B cell (primary cell): ENCODE data around the gene TNFRSF1A. TPM values are rescaled to one million over a fixed set of nuclear protein-coding genes. Genes with fewer than 3 reads are reported as not detected.
A peak's percentile ranks its signal among the peaks of the same experiment; 100 is the strongest.

ENCODE experiments used
- ATAC-seq: fragments of 200-7000 bp; cut with Tn5 transposase; one replicate; pipeline ENCODE4 v1.10.0; 2021; ENCODE audit warnings: low read depth, mild to moderate bottlenecking, moderate number of reproducible peaks, moderate library complexity
- CTCF ChIA-PET: fragments of 350-600 bp; sonication (Branson Sonifier 250); formaldehyde crosslinking; loops from one replicate; lab custom pipeline; 2021; ENCODE audit warnings: antibody characterized with exemption, inconsistent platforms; lab: Charles Lee
- POLR2A ChIA-PET: fragments of 350-600 bp; sonication (Branson Sonifier 250); formaldehyde crosslinking; loops from one replicate; lab custom pipeline; 2021; ENCODE audit warnings: antibody characterized with exemption; lab: Charles Lee
- DNase-seq: peaks from one replicate; pipeline ENCODE4 v3.0.0; 2013
- H2AFZ ChIP-seq: 2 replicates; pipeline ENCODE4 v1.6.1; 2012; ENCODE audit warnings: mild to moderate bottlenecking, low read depth, low read length; ENCODE audit not compliant: insufficient read depth, poor library complexity, severe bottlenecking
- H3K27ac ChIP-seq, 2 donors: 1 replicate in 1 of 2; 2 replicates in 1 of 2; pipeline ENCODE4 v1.5.1; 2012 to 2013; ENCODE audit warnings: low read length in 2 of 2, mild to moderate bottlenecking in 2 of 2, moderate library complexity in 1 of 2
- H3K27me3 ChIP-seq, 4 experiments: fragments of 200-600 bp in 1 of 4; sonication (generic) in 1 of 4; replicated peaks in 1 of 4; 1 replicate in 2 of 4; 2 replicates in 2 of 4; pipeline versions ENCODE4 v1.6.1 to v1.7.0; 2013 to 2016; ENCODE audit warnings: low read length in 3 of 4, mild to moderate bottlenecking in 2 of 4, mixed read lengths in 1 of 4, moderate library complexity in 1 of 4; ENCODE audit not compliant: insufficient read depth in 4 of 4, control insufficient read depth in 3 of 4; ENCODE audit errors: control extremely low read depth in 1 of 4
- H3K36me3 ChIP-seq, 2 experiments: replicated peaks in 1 of 2; 1 replicate in 1 of 2; 2 replicates in 1 of 2; pipeline versions ENCODE4 v1.6.1 to v1.7.1; 2013; ENCODE audit warnings: low read length in 1 of 2; ENCODE audit not compliant: insufficient read depth in 2 of 2, control insufficient read depth in 1 of 2; ENCODE audit errors: control extremely low read depth in 1 of 2, extremely low read depth in 1 of 2
- H3K4me1 ChIP-seq, 2 donors: fragments of 200-600 bp in 1 of 2; sonication (generic) in 1 of 2; 1 replicate in 1 of 2; 2 replicates in 1 of 2; pipeline versions ENCODE4 v1.5.1 to v1.6.1; 2013 to 2017; ENCODE audit warnings: low read length in 2 of 2; ENCODE audit not compliant: control insufficient read depth in 2 of 2, insufficient read depth in 2 of 2
- H3K4me2 ChIP-seq: replicated peaks from 2 replicates; pipeline ENCODE3; 2012; ENCODE audit warnings: mild to moderate bottlenecking, low read depth, low read length; ENCODE audit not compliant: poor library complexity, severe bottlenecking
- H3K4me3 ChIP-seq, 5 experiments: fragments of 200-600 bp in 1 of 5; sonication (generic) in 1 of 5; 1 replicate in 3 of 5; 2 replicates in 2 of 5; pipeline versions ENCODE4 v1.5.1 to v1.7.0; 2011 to 2016; ENCODE audit warnings: low read length in 4 of 5, mild to moderate bottlenecking in 4 of 5, low read depth in 2 of 5, control low read depth in 1 of 5, moderate library complexity in 1 of 5; ENCODE audit not compliant: insufficient read depth in 1 of 5; ENCODE audit errors: control extremely low read depth in 1 of 5, extremely low read depth in 1 of 5
- H3K79me2 ChIP-seq: fragments of 200-600 bp; sonication (generic); one replicate; pipeline ENCODE4 v1.6.0; 2016; ENCODE audit warnings: low read length; ENCODE audit not compliant: control insufficient read depth, insufficient read depth
- H3K9ac ChIP-seq: fragments of 200-600 bp; sonication (generic); 2 replicates; pipeline ENCODE4 v1.6.1; 2017; ENCODE audit warnings: mild to moderate bottlenecking, low read length, moderate library complexity
- H3K9me3 ChIP-seq, 3 donors: one replicate each; pipeline versions ENCODE4 v1.6.1 to v1.7.1; 2013; ENCODE audit warnings: low read length in 2 of 3; ENCODE audit not compliant: control insufficient read depth in 2 of 3, insufficient read depth in 1 of 3; ENCODE audit errors: control extremely low read depth in 1 of 3
- H4K20me1 ChIP-seq: 2 replicates; pipeline ENCODE4 v1.6.0; 2012; ENCODE audit warnings: mild to moderate bottlenecking, low read length; ENCODE audit not compliant: insufficient read depth, control insufficient read depth, poor library complexity, severe bottlenecking
- H3K27ac Mint-ChIP-seq: one replicate; pipeline ENCODE4 v1.8.0; 2021; ENCODE audit warnings: mixed read lengths
- H3K27me3 Mint-ChIP-seq: one replicate; pipeline ENCODE4 v1.8.0; 2021; ENCODE audit warnings: mixed read lengths
- H3K4me1 Mint-ChIP-seq: one replicate; pipeline ENCODE4 v1.8.0; 2021; ENCODE audit warnings: mixed read lengths
- H3K4me3 Mint-ChIP-seq: one replicate; pipeline ENCODE4 v1.8.0; 2021; ENCODE audit warnings: mixed read lengths
- H3K9me3 Mint-ChIP-seq: one replicate; pipeline ENCODE4 v1.8.0; 2022; ENCODE audit warnings: mixed read lengths; ENCODE audit not compliant: insufficient read depth
- EZH2 ChIP-seq: IDR thresholded peaks from 2 replicates; pipeline ENCODE4 v1.6.1; 2012; ENCODE audit warnings: borderline replicate concordance, low read depth, mild to moderate bottlenecking, moderate library complexity, low read length; ENCODE audit not compliant: insufficient read depth, poor library complexity, severe bottlenecking
- WGBS: methylation state at CpG from one replicate; pipeline ENCODE4 v1.1.5; 2013; ENCODE audit warnings: missing lambda C conversion rate; ENCODE audit not compliant: insufficient coverage; 5-methylcytosine and 5-hydroxymethylcytosine counted together
- intact Hi-C: fragments of 100-400 bp; cut with micrococcal nuclease; formaldehyde crosslinking; loops from one replicate; pipeline ENCODE4 v1.10.0; 2022
- polyA plus RNA-seq: library from polyadenylated mRNA; depleted of rRNA; stranded (reverse); fragments of >200 nt; gene quantifications from 2 replicates; pipeline ENCODE4 v1.2.3, GENCODE V29; 2012
- total RNA-seq, 2 donors: library from RNA; stranded (reverse); fragments of 120-200 nt in 1 of 2; gene quantifications; 1 replicate in 1 of 2; 2 replicates in 1 of 2; pipeline versions ENCODE4 v1.2.3 to v1.2.4, GENCODE V29; 2013 to 2022
- TF ChIP-seq, protein P1 (sequence below): fragments of 200-600 bp; IDR thresholded peaks from one replicate; pipeline ENCODE4 v1.8.0; 2022; ENCODE audit warnings: antibody characterized with exemption, mild to moderate bottlenecking

Gene TNFRSF1A
- total and polyA plus RNA-seq, 2 donors (not counting 1 experiment from before 2014, with no cell fraction given) = 0.59 to 1.6 TPM

DNA sequence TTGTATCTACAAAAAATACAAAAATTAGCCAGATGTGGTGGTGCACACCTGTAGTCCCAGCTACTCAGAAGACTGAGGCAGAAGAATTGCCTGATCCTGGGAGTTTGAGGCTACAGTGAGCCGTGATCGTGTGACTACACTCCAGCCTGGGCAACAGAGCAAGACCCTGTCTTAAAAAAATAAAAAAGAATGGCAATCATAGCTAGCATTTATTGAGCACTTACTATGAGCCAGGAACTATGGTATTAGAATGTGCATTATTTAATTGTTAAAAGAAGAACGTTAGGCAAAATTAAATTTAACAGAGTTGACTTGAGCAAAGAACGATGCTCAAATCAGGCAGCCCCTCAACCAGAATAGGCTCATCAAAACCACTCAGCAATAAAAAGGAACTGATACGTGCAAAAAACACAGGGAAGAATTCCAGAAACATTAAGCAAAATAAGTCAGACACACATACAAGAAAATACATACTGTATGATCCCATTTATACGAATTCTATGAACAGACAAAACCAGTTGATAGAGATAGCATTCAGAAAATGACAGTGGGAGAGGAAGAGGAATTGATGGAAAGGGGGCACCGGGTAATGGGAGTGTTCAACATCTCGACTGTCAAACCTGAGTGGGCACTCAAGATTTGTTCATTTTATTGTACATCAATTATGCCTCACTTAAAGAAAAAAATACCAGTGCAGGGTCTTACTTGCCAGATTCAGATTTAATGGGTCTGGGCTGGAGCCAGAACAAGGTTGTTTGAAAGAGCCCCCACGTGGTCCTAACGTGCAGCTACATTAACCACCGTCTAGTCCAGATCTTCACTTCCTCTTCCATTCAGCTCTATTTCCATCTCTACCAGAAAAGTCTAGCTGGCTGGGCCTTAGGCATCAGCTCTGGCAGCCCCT is 25.4 kb upstream of the TNFRSF1A start:
- CTCF ChIA-PET = interaction anchor here (0.9 to 1.6 kb wide), 5 partner anchors 13 to 171 kb away, joined by 3 to 4 read pairs (median 3); no protein-coding TSS in a partner anchor
- TF ChIP-seq, protein P1, sequence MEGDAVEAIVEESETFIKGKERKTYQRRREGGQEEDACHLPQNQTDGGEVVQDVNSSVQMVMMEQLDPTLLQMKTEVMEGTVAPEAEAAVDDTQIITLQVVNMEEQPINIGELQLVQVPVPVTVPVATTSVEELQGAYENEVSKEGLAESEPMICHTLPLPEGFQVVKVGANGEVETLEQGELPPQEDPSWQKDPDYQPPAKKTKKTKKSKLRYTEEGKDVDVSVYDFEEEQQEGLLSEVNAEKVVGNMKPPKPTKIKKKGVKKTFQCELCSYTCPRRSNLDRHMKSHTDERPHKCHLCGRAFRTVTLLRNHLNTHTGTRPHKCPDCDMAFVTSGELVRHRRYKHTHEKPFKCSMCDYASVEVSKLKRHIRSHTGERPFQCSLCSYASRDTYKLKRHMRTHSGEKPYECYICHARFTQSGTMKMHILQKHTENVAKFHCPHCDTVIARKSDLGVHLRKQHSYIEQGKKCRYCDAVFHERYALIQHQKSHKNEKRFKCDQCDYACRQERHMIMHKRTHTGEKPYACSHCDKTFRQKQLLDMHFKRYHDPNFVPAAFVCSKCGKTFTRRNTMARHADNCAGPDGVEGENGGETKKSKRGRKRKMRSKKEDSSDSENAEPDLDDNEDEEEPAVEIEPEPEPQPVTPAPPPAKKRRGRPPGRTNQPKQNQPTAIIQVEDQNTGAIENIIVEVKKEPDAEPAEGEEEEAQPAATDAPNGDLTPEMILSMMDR = peak; percentile 52
- TF ChIP-seq EZH2 = no peak

DNA sequence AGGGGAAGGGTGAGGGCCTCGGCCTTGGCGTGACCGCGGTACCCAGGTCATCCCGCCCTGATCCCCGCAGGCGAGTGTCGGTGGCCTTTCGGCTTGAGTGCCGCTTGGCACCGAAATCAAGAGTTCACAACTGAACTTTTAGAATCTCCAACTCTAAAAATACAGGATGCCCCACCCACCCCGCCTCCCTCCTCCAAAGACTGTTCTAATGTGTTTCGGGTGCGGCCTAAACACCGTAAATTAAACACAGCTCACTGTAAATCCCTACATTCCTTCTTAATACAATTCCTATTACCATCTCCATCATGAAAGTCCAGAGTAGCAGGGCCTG is 22.1 kb upstream of the TNFRSF1A start:
- TF ChIP-seq, protein P1 = no peak
- TF ChIP-seq EZH2 = no peak
- Histone ChIP-seq H3K4me3 (peak overlapping the region in 4 of 5 experiments; percentile 34 to 73 (median 59)), H2AFZ (peak overlapping the region; percentile 89), H3K9ac (peak overlapping the region; percentile 66), H3K4me2 (peak overlapping the region; percentile 96), H4K20me1 (no peaks in the 10 kb centered on the region), H3K27ac (no peak overlapping the region), H3K79me2 (no peaks in the 10 kb centered on the region), H3K9me3 (peaks cover 0 to 3% (median 0%) of the 10 kb centered on the region in 3 donors), H3K27me3 (peaks cover 0 to 40% (median 10%) of the 10 kb centered on the region in 4 experiments), H3K4me1 (peaks cover 17 to 20% of the 10 kb centered on the region in 2 donors), H3K36me3 (no peaks in the 10 kb centered on the region)
- Mint-ChIP-seq H3K27ac (no peak overlapping the region), H3K4me1 (peaks cover 15% of the 10 kb centered on the region), H3K27me3 (peaks cover 29% of the 10 kb centered on the region), H3K4me3 (peak overlapping the region; percentile 71), H3K9me3 (no peaks in the 10 kb centered on the region)
- ATAC-seq (no peak), DNase-seq (no peak)
- 30% methylated on average over 15 of the region's 15 CpGs for WGBS
- intact Hi-C loops = no loop called here
- ChIA-PET POLR2A (no interaction called here), CTCF (interaction anchor here (0.6 to 1.1 kb wide), 2 partner anchors 20 to 169 kb away, joined by 3 read pairs; no protein-coding TSS in a partner anchor)

More for the DNA sequence above, 25.4 kb upstream of the TNFRSF1A start:
- no peaks in the 10 kb centered on the region for H3K36me3 ChIP-seq
- peaks cover 0 to 18% (median 7%) of the 10 kb centered on the region in 4 experiments for H3K27me3 ChIP-seq
- 43% methylated on average over 7 of the region's 11 CpGs for WGBS
- no peak overlapping the region for H2AFZ ChIP-seq
- Mint-ChIP-seq H3K27ac (no peak overlapping the region), H3K4me3 (no peak overlapping the region), H3K27me3 (peaks cover 16% of the 10 kb centered on the region), H3K4me1 (peaks cover 12% of the 10 kb centered on the region), H3K9me3 (no peaks in the 10 kb centered on the region)
- DNase-seq (peak; percentile 53), ATAC-seq (peak; percentile 58)
- H3K9me3 ChIP-seq = peaks cover 0 to 3% (median 0%) of the 10 kb centered on the region in 3 donors
- H3K4me2 ChIP-seq = peak overlapping the region; percentile 21
- H3K9ac ChIP-seq = no peak overlapping the region
- no peak overlapping the region for H3K4me3 ChIP-seq
- H4K20me1 ChIP-seq = no peaks in the 10 kb centered on the region
- peaks cover 17 to 20% of the 10 kb centered on the region in 2 donors for H3K4me1 ChIP-seq
- no peak overlapping the region for H3K27ac ChIP-seq
- POLR2A ChIA-PET = no interaction called here
- intact Hi-C loops = no loop called here
- H3K79me2 ChIP-seq = no peaks in the 10 kb centered on the region
